GM12892 (cell line): ENCODE results near the gene MYH10.

Experiments used
- DNase-seq: peaks from one replicate; pipeline ENCODE4 v3.0.0; 2011; ENCODE audit not compliant: insufficient read length
- FAIRE-seq: peaks from 2 replicates; lab custom pipeline; 2011; peaks lifted over from hg19 to GRCh38; lab: Jason Lieb, UNC
- POLR2A ChIP-seq: IDR thresholded peaks from 2 replicates; pipeline ENCODE4 v1.6.1; 2011; ENCODE audit warnings: low read depth, low read length, control low read depth
- POLR2AphosphoS5 ChIP-seq: IDR thresholded peaks from 2 replicates; pipeline ENCODE4 v1.6.1; 2011; ENCODE audit warnings: low read depth, low read length, control low read depth
- TAF1 ChIP-seq: IDR thresholded peaks from 2 replicates; pipeline ENCODE4 v1.6.1; 2011; ENCODE audit warnings: low read depth, mild to moderate bottlenecking, control low read depth, low read length, borderline replicate concordance

The MYH10 gene

GRCh38 chr17:8522577-8522976 is 107.9 kb downstream of the MYH10 start:
- TF ChIP-seq POLR2AphosphoS5 (no peak), POLR2A (no peak), TAF1 (no peak)
- FAIRE-seq (no peak), DNase-seq (no peak)

- no peak for FAIRE-seq
- DNase-seq = no peak
- no peak for TF ChIP-seq POLR2AphosphoS5
- TF ChIP-seq TAF1 = no peak
- TF ChIP-seq POLR2A = no peak
These were observed 109.5 kb downstream of the MYH10 start for GRCh38 chr17:8520981-8521380.

DNA sequence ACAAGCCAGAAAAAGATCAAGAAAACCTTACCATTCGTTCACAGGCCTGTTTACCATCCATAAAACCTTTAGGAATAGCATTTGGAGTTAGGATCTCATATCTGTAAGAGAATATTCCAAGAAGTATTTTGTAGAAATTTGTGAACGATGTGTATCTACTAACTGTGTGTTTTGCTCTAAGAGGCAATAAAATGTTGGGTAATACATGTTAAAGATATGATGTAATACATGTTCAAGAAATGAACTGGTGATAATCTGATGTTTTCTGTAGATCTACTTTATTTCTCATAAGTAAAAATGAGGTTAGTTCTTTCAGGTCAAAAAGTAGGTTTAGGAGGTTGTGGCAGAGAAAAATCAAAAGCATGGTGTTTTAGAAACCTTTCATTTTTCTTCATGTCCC is 111.7 kb downstream of the MYH10 start:
- no peak for TF ChIP-seq POLR2AphosphoS5
- TF ChIP-seq TAF1 = no peak
- TF ChIP-seq POLR2A = no peak
- FAIRE-seq (no peak), DNase-seq (no peak)

GRCh38 chr17:8518326-8518725 is 112.2 kb downstream of the MYH10 start:
- TF ChIP-seq POLR2AphosphoS5 (no peak), POLR2A (no peak), TAF1 (no peak)
- DNase-seq (no peak), FAIRE-seq (no peak)

- FAIRE-seq (no peak), DNase-seq (no peak)
- no peak for TF ChIP-seq TAF1
- TF ChIP-seq POLR2A = no peak
- TF ChIP-seq POLR2AphosphoS5 = no peak
These were observed 115.7 kb downstream of the MYH10 start for GRCh38 chr17:8514801-8515200.

DNA sequence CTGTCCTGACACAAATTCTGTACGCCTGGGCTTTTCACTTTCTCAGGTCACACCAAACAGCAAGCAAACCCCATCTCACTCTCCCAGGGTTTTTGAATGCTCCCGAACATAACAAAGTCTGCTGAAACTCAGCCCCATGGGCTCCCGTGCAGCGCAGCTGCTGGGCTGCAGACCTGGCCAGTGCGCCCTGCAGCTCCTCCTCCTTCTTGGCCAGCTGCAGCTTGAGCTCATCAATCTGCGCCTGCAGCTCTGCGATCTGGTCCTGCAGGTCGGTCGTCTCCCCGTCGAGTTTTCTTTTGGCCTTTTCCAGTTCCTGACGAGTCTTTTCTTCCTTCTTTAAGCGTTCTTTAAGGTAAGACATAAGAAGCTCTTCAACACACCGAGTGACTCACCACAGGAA is 124.4 kb downstream of the MYH10 start:
- DNase-seq (no peak), FAIRE-seq (no peak)
- TF ChIP-seq POLR2A (no peak), POLR2AphosphoS5 (no peak), TAF1 (no peak)

DNA sequence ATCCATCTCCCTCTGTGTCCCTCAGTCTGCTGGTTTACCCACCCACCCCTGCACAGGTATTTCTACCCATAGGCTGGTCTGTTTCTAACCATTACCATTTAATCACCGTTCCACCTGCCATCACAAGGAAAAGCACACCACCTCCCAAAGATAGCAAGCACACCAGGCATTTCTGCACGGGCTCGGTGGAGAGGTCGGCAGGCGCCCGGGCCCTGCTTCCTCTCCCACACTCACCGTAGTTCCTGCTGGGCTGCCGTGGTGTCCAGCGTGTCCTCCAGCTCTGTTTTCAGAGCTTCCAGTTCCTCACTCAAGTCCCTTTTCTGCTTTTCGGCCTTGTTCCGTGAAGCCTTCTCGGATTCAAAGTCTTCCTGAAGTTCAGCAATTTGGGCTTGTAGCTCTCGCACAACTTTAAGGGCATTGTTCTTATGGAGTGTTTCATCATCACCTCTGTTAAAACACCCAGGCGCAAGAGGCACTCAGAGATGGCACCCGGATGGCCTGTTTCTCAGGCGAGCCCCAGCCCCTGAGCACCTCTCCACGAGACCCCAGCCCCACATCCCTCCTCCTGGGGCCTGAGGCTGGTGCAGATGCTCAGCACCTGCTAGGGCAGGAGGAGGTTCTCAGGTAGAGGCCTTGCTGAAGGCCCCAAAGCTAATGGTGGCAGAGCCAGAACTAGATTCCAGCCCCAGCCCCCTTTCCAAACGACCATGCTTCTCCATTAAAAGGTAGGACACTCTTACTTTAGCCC is 125.9 kb downstream of the MYH10 start:
- FAIRE-seq (no peak), DNase-seq (no peak)
- no peak for TF ChIP-seq POLR2AphosphoS5
- TF ChIP-seq POLR2A = no peak
- TF ChIP-seq TAF1 = no peak

DNA sequence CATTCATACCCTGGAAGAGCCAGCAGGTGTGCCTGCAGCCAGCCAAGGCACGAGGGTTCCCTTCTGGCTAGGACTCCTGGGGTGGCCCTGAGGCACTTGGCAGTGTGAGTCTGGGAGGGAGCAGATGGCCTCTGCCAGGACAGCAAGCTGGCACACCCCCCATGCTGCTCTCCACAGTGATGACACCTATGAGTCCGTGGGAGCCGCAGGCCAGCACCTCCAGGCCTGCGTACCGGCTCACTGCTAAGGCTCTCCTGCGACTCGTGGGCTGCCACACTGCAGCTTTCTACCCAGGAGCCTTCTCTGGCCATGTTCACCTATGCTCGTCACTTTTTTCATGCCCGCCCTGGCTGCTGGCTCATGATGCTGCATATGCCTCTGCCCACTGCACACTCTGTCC is 126.7 kb downstream of the MYH10 start:
- FAIRE-seq (no peak), DNase-seq (no peak)
- TF ChIP-seq TAF1 (no peak), POLR2AphosphoS5 (no peak), POLR2A (no peak)

- no peak for DNase-seq
- FAIRE-seq = no peak
- TF ChIP-seq POLR2A = no peak
- no peak for TF ChIP-seq TAF1
- TF ChIP-seq POLR2AphosphoS5 = no peak
These were observed 127.2 kb downstream of the MYH10 start for GRCh38 chr17:8503368-8503767.

DNA sequence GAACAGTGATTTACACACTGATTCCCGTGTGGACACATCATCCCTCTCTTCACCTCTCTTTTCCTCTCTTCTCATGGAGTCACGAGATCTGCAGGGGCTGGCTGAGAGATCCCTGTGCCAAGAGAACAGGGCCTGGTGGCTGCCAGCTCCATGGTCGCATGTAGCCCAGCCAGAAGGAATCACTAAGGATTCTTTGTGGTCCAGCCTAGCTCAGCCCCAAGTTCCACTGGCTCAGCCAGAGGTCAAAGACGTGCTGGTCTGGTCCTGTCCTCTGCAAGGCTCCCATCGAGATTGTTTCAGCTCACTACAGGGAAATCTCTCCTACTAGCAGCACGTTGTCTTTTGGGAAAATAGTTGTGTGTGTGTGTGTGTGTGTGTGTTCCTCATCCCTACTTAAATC is 128.4 kb downstream of the MYH10 start:
- no peak for FAIRE-seq
- TF ChIP-seq TAF1 = no peak
- no peak for DNase-seq

GRCh38 chr17:8500609-8501008 is 129.9 kb downstream of the MYH10 start:
- FAIRE-seq (no peak), DNase-seq (no peak)
- TF ChIP-seq POLR2AphosphoS5 (no peak), POLR2A (no peak), TAF1 (no peak)

GRCh38 chr17:8499614-8500013 is 130.9 kb downstream of the MYH10 start:
- DNase-seq (no peak), FAIRE-seq (no peak)
- TF ChIP-seq POLR2AphosphoS5 (no peak), TAF1 (no peak), POLR2A (no peak)
